Activated B cell treated with CpG ODN at 0.5 μM for 24 hours (primary cell): Measurements from ENCODE around the gene ATP6V0E1. TPM values are rescaled to one million over a fixed set of nuclear protein-coding genes. Genes with fewer than 3 reads are reported as not detected.

Experiments used
- ATAC-seq: fragments of 200-7000 bp; cut with Tn5 transposase; one replicate; pipeline ENCODE4 v1.10.0; 2021; ENCODE audit warnings: low read depth, mild to moderate bottlenecking, moderate library complexity
- CTCF ChIA-PET: fragments of 350-600 bp; sonication (Branson Sonifier 250); formaldehyde crosslinking; loops from one replicate; lab custom pipeline; 2021; ENCODE audit warnings: antibody characterized with exemption; lab: Charles Lee
- POLR2A ChIA-PET: fragments of 350-600 bp; sonication (Branson Sonifier 250); formaldehyde crosslinking; loops from one replicate; lab custom pipeline; 2021; ENCODE audit warnings: antibody characterized with exemption; lab: Charles Lee
- DNase-seq: peaks from one replicate; pipeline ENCODE4 v3.0.0; 2022
- H3K27ac Mint-ChIP-seq: one replicate; pipeline ENCODE4 v1.8.0; 2020; ENCODE audit warnings: mixed read lengths
- H3K27me3 Mint-ChIP-seq: one replicate; pipeline ENCODE4 v1.8.0; 2021; ENCODE audit warnings: mixed read lengths
- H3K36me3 Mint-ChIP-seq: one replicate; pipeline ENCODE4 v1.8.0; 2021; ENCODE audit warnings: low read depth, mixed read lengths
- H3K4me1 Mint-ChIP-seq: one replicate; pipeline ENCODE4 v1.8.0; 2021; ENCODE audit warnings: mixed read lengths
- H3K4me3 Mint-ChIP-seq: one replicate; pipeline ENCODE4 v1.8.0; 2020; ENCODE audit warnings: mild to moderate bottlenecking, mixed read lengths
- H3K9me3 Mint-ChIP-seq: one replicate; pipeline ENCODE4 v1.8.0; 2020; ENCODE audit warnings: mixed read lengths
- intact Hi-C: fragments of 100-400 bp; cut with micrococcal nuclease; formaldehyde crosslinking; loops from one replicate; pipeline ENCODE4 v1.15.1; 2024
- total RNA-seq: library from RNA; stranded (reverse); gene quantifications from 2 replicates; pipeline ENCODE4 v1.2.3, GENCODE V29; 2022
- TF ChIP-seq, protein P1 (sequence below): fragments of 200-600 bp; IDR thresholded peaks from one replicate; pipeline ENCODE4 v1.8.0; 2022; ENCODE audit warnings: antibody characterized with exemption, mild to moderate bottlenecking

Gene ATP6V0E1
- total RNA-seq, 1 donor from 2014 or later, result 191 TPM

DNA sequence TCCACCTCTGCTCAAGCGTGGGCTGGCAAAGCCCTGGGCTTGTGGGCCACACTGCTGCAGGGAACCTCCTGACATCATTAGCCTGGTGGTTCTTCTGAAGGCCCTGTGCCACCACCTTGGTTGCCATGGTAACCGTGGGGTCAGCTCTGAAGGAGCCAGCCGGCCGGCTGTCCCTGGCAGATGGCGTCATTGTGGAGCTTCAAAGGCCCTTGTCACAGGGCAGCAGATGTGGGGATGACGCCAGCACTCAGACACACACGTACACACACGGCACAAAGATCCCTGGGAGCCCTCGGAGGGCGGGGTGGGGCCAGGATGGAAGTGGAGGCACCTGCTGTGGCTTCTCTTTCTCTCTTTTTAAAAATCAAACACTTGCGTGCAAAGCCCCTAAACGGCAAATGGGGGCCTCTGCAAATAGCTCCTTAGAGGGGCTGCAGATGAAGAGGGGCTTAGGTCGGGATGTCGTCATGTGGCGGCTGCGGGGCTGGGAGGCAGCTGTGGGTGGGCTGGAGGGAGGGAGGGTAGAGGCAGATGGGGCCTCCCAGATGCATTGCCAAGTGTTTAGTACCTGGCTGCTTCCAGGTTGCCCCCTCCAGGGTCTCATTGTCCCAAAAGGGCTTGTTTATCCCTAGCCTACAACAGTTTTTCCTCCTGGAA, 43.8 kb upstream of the ATP6V0E1 start:
- no peak for DNase-seq
- Mint-ChIP-seq H3K36me3 (peaks cover 83% of the 10 kb centered on the region), H3K27ac (no peak overlapping the region), H3K4me3 (no peak overlapping the region), H3K4me1 (no peaks in the 10 kb centered on the region), H3K27me3 (no peaks in the 10 kb centered on the region), H3K9me3 (no peaks in the 10 kb centered on the region)
- POLR2A ChIA-PET, result interaction anchor here (1.5 kb wide), 1 partner anchor 20 kb away, joined by 5 read pairs; the partner anchor contains the start of gene RPL26L1
- CTCF ChIA-PET, result no interaction called here
- intact Hi-C loops, result no loop called here
- TF ChIP-seq, protein P1, sequence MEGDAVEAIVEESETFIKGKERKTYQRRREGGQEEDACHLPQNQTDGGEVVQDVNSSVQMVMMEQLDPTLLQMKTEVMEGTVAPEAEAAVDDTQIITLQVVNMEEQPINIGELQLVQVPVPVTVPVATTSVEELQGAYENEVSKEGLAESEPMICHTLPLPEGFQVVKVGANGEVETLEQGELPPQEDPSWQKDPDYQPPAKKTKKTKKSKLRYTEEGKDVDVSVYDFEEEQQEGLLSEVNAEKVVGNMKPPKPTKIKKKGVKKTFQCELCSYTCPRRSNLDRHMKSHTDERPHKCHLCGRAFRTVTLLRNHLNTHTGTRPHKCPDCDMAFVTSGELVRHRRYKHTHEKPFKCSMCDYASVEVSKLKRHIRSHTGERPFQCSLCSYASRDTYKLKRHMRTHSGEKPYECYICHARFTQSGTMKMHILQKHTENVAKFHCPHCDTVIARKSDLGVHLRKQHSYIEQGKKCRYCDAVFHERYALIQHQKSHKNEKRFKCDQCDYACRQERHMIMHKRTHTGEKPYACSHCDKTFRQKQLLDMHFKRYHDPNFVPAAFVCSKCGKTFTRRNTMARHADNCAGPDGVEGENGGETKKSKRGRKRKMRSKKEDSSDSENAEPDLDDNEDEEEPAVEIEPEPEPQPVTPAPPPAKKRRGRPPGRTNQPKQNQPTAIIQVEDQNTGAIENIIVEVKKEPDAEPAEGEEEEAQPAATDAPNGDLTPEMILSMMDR, result no peak
- ATAC-seq, result no peak

DNA sequence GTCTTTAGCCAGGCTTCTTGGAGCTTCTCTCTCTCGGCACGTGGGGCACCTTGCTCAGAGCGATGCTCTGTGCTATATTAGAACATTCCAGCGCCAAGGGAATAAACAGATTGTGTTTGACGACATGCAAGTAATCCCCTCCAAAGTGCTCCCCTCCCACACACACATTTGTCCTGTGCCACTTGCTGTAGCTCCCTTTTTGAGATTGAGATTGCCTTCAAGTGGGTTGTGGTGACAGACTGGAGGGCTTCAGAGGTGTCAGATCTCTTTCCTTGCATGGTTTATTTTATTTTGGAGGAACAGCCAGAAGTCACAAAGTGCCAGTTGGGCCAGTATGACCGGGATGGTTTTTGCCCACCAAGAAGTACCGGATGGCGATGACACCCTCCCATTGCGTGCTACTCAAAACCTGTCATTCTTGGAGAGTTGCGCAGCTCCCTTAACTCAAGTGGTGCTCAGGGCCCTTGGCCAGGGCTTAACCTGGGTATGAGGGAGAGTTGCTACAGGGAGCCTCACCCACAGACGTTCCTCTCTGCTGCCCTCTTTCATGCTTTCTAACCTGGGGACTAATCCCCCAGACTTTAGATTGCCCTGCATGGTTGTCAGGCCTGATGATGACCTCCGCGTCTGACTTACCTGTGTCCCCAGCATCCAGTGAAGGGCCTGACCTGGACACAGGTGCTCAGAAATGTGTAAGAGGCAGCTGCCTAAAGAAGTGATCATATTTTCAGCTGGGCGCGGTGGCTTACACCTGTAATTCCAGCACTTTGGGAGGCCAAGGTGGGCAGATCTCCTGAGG, 43.1 kb upstream of the ATP6V0E1 start:
- H3K36me3 Mint-ChIP-seq, result peaks cover 83% of the 10 kb centered on the region

DNA sequence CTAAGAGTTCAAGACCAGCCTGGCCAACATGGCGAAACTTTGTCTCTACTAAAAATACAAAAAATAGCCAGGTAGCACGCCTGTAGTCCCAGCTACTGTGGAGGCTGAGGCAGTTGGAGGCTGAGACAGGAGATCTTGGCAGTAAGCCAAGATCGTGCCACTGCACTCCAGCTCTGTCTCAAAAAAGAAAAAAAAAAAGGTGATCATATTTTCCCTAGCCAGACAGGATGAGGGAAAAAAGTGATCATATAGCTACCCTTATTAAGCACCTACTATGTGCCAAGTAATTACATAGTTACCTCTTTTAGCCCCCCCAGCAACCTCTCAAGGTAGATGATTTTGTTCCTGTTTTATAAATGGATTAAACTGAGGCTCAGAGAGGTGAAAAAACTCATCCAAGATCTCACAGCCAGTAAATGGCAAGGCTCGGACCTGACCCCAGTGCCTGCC, 42.5 kb upstream of the ATP6V0E1 start:
- intact Hi-C loops, result no loop called here
- ChIA-PET CTCF (interaction anchor here (0.6 to 1.1 kb wide), 3 partner anchors 8 to 10 kb away, joined by 3 read pairs; no protein-coding TSS in a partner anchor), POLR2A (interaction anchor here (1.5 kb wide), 1 partner anchor 18 kb away, joined by 5 read pairs; the partner anchor contains the start of gene RPL26L1)
- H3K27me3 Mint-ChIP-seq, result no peaks in the 10 kb centered on the region
- DNase-seq, result no peak
- peaks cover 81% of the 10 kb centered on the region for H3K36me3 Mint-ChIP-seq
- TF ChIP-seq, protein P1, result no peak
- H3K4me3 Mint-ChIP-seq, result no peak overlapping the region
- H3K27ac Mint-ChIP-seq, result no peak overlapping the region
- H3K4me1 Mint-ChIP-seq, result no peaks in the 10 kb centered on the region
- ATAC-seq, result no peak
- no peaks in the 10 kb centered on the region for H3K9me3 Mint-ChIP-seq

More for the DNA sequence above, 43.1 kb upstream of the ATP6V0E1 start:
- ChIA-PET CTCF (interaction anchor here (1.1 kb wide), 1 partner anchor 8 kb away, joined by 3 read pairs; no protein-coding TSS in a partner anchor), POLR2A (interaction anchor here (1.5 kb wide), 1 partner anchor 19 kb away, joined by 5 read pairs; the partner anchor contains the start of gene RPL26L1)
- Mint-ChIP-seq H3K9me3 (no peaks in the 10 kb centered on the region), H3K4me3 (no peak overlapping the region), H3K4me1 (no peaks in the 10 kb centered on the region), H3K27ac (no peak overlapping the region), H3K27me3 (no peaks in the 10 kb centered on the region)
- ATAC-seq, result no peak
- no peak for DNase-seq
- intact Hi-C loops, result no loop called here
- TF ChIP-seq, protein P1, result no peak

DNA sequence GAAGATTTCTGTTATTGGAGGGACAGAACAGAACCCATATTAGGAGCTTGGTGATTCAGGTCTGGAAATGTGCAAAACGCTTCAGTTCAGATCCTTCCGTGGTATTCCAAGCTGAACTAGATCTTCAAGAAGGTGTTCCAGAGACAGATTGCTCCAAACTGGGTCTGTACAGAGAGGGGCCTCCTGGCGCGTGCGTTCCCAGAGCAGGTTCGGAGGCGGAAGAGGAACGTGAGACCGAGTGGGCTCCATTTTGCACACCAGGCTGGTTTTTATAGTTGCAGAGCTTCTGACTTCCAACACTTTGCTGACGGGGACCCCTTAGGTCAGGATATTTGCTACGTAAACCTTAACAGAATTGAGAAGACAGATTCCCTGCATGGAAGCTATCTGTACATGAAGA, 41.0 kb upstream of the ATP6V0E1 start:
- H3K27me3 Mint-ChIP-seq, result no peaks in the 10 kb centered on the region
- POLR2A ChIA-PET, result no interaction called here
- TF ChIP-seq, protein P1, result no peak
- DNase-seq (no peak), ATAC-seq (no peak)
- peaks cover 74% of the 10 kb centered on the region for H3K36me3 Mint-ChIP-seq
- no peak overlapping the region for H3K27ac Mint-ChIP-seq
- H3K4me1 Mint-ChIP-seq, result no peaks in the 10 kb centered on the region
- CTCF ChIA-PET, result interaction anchor here (1.0 kb wide), 1 partner anchor 10 kb away, joined by 4 read pairs; no protein-coding TSS in a partner anchor
- intact Hi-C loops, result no loop called here
- H3K4me3 Mint-ChIP-seq, result no peak overlapping the region
- H3K9me3 Mint-ChIP-seq, result no peaks in the 10 kb centered on the region
